Activated CD4-positive, alpha-beta T cell treated with anti-CD3 and anti-CD28 coated beads for 1 hour (primary cell): ENCODE measurements around the gene MMP26.

Source experiments
- DNase-seq: peaks from one replicate; pipeline ENCODE4 v3.0.0-alpha.2; 2020

Gene MMP26

GRCh38 chr11:4727171-4727570, 22.6 kb downstream of the MMP26 start:
- DNase-seq = no peak

GRCh38 chr11:4740735-4741134, 36.2 kb downstream of the MMP26 start:
- no peak for DNase-seq

GRCh38 chr11:4748438-4748837, 43.9 kb downstream of the MMP26 start:
- DNase-seq = no peak

- no peak for DNase-seq
Observed at GRCh38 chr11:4751201-4751600, 46.6 kb downstream of the MMP26 start.
